ENCODE measurements around the gene HNRNPH2.

HNRNPH2 gene

DNA sequence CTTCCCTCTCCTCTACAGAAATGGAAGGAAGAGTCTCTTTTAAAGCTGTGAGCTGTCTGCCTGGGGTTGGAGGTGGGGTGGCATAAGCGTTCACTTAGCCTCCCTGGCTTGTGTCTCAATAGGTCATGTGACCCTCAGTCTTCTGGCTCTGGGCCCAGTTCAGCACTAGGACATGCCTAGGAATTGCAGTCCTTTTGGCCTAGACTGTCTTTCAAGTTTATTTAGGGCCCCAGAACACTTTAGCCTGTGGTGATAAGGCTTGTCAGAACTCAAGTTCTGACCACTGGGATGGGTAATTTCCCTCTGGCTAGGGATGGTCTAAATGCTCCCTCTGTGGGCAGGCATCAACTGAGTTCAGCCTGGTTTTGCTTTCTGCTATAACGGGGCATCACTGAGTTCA is 42.9 kb downstream of the HNRNPH2 start:
- no peak for DNase-seq (ENCODE audit: low read depth in 2 of 2, low spot score in 1 of 2)

GRCh38 chrX:101452056-101452455 is 44.0 kb downstream of the HNRNPH2 start:
- no peak for DNase-seq (ENCODE audit: low read depth in 2 of 2, low spot score in 1 of 2)

DNA sequence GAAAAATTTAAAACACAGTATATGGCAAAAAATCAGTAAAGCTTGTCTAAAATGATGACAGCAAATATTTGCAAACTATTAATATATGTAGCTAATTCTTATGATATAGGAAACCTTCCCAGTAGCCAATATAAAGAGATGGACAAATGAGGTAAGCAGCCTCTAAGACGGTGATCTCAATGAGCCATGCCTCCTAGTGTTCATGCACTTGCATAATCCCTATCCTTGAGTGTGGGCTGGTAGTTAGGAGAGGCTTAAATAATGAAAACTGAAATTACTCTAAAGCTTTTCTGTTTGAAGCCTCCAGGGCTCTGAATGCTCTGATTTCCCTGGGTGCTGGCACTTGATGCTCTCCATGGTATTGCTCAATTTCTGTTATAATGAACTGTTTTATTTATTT is 52.6 kb downstream of the HNRNPH2 start:
- no peak for DNase-seq (ENCODE audit: low read depth in 2 of 2, low spot score in 1 of 2)

DNA sequence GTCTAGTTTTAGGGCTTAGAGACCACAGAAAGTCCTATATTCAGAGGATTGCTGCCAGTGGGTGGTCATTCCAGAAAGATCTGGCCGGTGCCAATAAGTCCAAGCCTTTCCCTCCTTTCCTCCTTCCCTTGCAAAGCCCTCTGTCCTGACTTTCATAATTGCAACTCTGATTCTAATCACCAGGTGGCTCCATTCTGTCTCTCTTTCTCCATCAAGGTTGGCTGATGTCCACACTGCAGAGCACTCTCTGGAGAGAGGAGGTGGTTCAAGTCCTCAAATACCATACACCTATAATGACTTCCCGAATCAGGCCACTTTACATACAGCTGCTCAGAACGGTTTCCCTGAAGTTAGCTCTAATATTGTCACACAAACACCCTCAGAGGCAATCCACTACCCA is 54.9 kb downstream of the HNRNPH2 start:
- no peak for DNase-seq (ENCODE audit: low read depth in 2 of 2, low spot score in 1 of 2)

Data from stimulated activated CD8-positive, alpha-beta memory T cell treated with anti-CD3 and anti-CD28 coated beads, Interleukin-4, amount 100 ng/mL, for 1 hour (primary cell).